Activated T-helper 1 cell treated with anti-CD3 and anti-CD28 coated beads, Interleukin-12 subunit alpha, Interleukin-12 subunit beta, Interleukin-2, Interleukin-4 antibody, amounts not matched to agents 30 ng/mL and 10 ng/mL and 1 ng/mL, durations not matched to agents 14 hours and 24 hours and 36 hours (primary cell): ENCODE measurements around the gene ZNF213. TPM values are rescaled to one million over a fixed set of nuclear protein-coding genes. Genes with fewer than 3 reads are reported as not detected.

ENCODE experiments used
- DNase-seq: peaks from one replicate; pipeline ENCODE4 v3.0.0; 2021; ENCODE audit warnings: low spot score
- H3K27ac Mint-ChIP-seq: one replicate; pipeline ENCODE4 v1.8.0; 2021; ENCODE audit warnings: mild to moderate bottlenecking, mixed read lengths
- H3K27me3 Mint-ChIP-seq: one replicate; pipeline ENCODE4 v1.8.0; 2022; ENCODE audit warnings: mild to moderate bottlenecking, moderate library complexity, mixed read lengths; ENCODE audit not compliant: insufficient read depth
- H3K36me3 Mint-ChIP-seq: one replicate; pipeline ENCODE4 v1.8.0; 2021; ENCODE audit warnings: low read depth, mixed read lengths
- H3K4me1 Mint-ChIP-seq: one replicate; pipeline ENCODE4 v1.8.0; 2021; ENCODE audit warnings: low read depth, mixed read lengths
- H3K4me3 Mint-ChIP-seq: one replicate; pipeline ENCODE4 v1.8.0; 2021; ENCODE audit warnings: mild to moderate bottlenecking, moderate library complexity, mixed read lengths
- H3K9me3 Mint-ChIP-seq: one replicate; pipeline ENCODE4 v1.8.0; 2021; ENCODE audit warnings: mixed read lengths
- intact Hi-C: fragments of 100-400 bp; cut with micrococcal nuclease; formaldehyde crosslinking; loops from one replicate; pipeline ENCODE4 v1.15.1; 2024
- total RNA-seq: library from RNA; stranded (reverse); gene quantifications from 2 replicates; pipeline ENCODE4 v1.2.3, GENCODE V29; 2022

ZNF213 gene
- total RNA-seq, 1 donor from 2014 or later: 9.6 TPM

DNA sequence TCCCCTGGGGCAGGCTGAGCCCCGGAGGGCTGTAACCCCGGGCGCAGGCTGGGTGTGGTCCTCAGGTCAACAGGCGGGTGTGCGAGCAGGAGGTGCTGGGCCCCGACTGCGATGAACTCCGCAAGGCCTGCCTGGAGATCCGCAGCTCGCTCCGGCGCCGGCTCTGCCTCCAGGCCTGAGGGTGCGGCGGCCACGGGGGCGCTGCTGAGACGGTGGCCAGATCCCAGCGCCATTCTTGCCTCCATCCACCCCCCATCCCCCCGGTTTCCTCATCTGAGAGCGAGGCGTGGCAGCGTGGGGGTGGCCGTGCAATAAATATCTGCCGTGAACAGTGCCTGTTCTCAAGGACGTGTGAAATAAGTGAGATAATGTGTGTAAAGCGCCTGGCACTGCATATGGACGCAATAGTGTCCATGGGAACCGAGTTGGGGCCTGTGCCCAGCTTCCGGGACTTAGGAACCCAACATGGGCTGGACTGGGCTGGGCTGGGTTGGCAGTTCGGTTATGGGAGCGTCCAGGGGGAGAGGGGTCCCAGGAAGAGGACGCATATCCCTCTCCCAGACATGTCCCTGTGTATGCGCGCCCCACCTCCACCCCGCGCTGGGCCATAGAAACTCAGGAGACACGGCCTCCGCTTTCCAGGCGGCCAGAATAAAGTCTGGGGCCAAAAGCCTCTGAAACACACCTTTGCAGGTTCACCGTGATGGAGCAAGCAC is 15.0 kb downstream of the ZNF213 start:
- Mint-ChIP-seq H3K9me3 (peaks cover 3% of the 10 kb centered on the region), H3K4me3 (peak overlapping the region; percentile 84), H3K36me3 (no peaks in the 10 kb centered on the region), H3K4me1 (peaks cover 25% of the 10 kb centered on the region), H3K27ac (peak overlapping the region; percentile 81), H3K27me3 (peaks cover 10% of the 10 kb centered on the region)
- peak; percentile 31 for DNase-seq
- intact Hi-C loops: loop anchor here (1.0 kb wide), 4 partner anchors 9 to 308 kb away; no protein-coding TSS in a partner anchor

DNA sequence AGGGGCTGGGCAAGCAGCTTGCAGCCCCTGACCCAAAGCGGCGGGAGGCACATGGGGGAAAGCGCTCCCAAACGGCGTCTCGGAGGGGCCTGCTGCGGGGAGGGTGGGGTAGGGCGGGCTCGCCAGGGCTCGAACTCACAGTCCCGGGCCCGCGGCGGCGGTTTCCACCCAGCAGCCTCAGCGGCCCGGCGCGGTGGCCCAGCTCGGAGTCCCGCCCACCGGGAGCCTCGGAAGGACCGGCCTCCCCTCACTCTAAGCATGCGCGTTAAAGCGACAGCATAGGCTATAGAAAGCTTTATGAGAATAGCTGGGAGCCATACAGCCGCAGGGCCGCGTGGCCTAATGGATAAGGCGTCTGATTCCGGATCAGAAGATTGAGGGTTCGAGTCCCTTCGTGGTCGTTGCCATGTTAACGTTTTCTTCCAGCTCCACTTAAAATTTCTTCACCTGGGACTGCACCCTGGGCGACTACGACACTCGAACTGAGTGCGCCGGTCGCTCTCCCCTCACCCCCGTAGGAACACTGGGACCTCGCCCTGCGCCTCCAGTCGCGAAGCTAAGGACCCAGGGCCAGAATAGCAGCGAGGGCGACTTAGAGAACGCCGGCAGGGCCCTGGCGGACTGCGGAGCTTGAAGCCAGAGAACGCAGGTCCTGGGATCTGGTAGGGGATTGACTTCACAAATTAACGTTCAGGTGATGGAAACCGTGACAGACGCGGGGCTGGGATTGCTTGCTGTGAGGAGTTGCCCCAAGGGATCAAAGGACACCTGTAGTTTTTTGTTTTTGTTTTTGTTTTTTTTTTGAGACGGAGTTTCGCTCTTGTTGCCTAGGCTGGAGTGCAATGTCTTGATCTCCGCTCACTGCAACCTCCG is 15.8 kb downstream of the ZNF213 start:
- peak overlapping the region; percentile 93 for H3K27ac Mint-ChIP-seq
- H3K9me3 Mint-ChIP-seq: peaks cover 3% of the 10 kb centered on the region
- DNase-seq: peak; percentile 98
- H3K36me3 Mint-ChIP-seq: no peaks in the 10 kb centered on the region
- peaks cover 33% of the 10 kb centered on the region for H3K4me1 Mint-ChIP-seq
- H3K27me3 Mint-ChIP-seq: peaks cover 10% of the 10 kb centered on the region
- peak overlapping the region; percentile 85 for H3K4me3 Mint-ChIP-seq
- intact Hi-C loops: loop anchor here (1.0 kb wide), 4 partner anchors 8 to 307 kb away; no protein-coding TSS in a partner anchor

DNA sequence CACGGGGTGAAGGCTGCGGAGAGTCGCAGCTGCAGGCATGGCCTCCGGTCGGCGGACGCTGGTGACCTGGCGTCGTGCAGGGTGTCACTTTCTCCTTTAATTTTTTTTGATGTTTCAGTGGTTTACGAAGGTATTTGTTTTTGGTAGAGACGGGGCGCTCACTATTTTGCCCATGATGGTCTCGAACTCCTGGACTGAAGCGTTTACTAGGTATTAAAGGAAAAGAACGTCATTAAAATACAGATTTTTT is 17.1 kb downstream of the ZNF213 start:
- no peak for DNase-seq
- H3K4me3 Mint-ChIP-seq: peak overlapping the region; percentile 82
- intact Hi-C loops: loop anchor here (1.0 to 2.0 kb wide), 2 partner anchors 31 to 131 kb away; partner anchors contain the start of gene ZNF263
- H3K9me3 Mint-ChIP-seq: peaks cover 3% of the 10 kb centered on the region
- peaks cover 34% of the 10 kb centered on the region for H3K4me1 Mint-ChIP-seq
- no peaks in the 10 kb centered on the region for H3K36me3 Mint-ChIP-seq
- H3K27ac Mint-ChIP-seq: peak overlapping the region; percentile 93
- peaks cover 6% of the 10 kb centered on the region for H3K27me3 Mint-ChIP-seq

DNA sequence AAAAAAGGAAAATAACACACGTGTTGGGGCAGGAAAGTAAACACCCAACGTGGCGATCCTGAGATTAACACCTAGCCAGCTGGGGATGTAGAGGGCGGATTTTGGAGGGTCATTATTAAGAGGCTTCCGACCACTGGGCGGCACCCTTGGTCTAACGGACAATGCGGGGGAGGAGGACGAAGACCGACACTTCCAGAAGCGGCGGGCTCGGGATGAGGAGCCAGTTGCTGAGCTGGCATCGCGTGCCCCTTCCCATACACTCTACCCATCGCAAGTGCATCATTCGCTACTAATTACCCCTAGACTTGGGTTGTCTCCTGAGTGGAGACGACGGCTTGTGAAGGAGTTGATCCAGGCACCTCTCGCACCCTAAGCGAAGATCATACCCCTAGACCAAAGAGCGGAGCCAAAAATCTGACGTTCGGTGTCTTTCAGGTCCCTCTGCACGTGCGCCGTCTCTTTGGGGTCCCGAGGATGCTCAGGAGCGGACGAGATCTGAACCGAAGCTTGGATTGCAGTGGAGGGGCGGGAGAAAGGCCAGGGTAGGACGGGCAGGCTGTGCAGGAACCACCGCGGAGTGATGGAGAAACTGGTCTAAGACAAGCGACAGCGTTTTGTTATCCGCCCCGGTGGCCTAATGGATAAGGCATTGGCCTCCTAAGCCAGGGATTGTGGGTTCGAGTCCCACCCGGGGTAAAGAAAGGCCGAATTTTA is 17.6 kb downstream of the ZNF213 start:
- Mint-ChIP-seq H3K27ac (peak overlapping the region; percentile 93), H3K4me3 (peak overlapping the region; percentile 82), H3K27me3 (peaks cover 8% of the 10 kb centered on the region), H3K9me3 (peaks cover 3% of the 10 kb centered on the region), H3K4me1 (peaks cover 39% of the 10 kb centered on the region), H3K36me3 (no peaks in the 10 kb centered on the region)
- peak; percentile 77 for DNase-seq
- intact Hi-C loops: loop anchor here (1.0 to 2.0 kb wide), 2 partner anchors 30 to 131 kb away; partner anchors contain the start of gene ZNF263

DNA sequence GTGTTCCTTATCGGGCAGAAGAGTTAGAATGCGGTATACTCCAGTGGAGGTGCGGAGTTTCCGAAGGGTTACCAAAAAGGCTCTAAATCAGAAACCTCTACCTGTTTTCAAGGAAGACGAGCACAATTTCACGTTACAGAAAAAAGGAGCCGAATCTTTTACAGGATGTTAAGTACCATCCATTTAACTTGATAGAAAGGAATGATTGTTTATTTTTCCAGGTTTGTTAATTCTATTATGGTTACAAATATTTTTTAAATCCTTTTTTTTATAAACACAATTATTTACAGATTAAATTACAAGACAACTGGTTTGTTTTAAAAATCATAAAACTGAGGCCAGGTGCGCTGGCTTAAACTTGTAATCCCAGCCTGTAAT is 18.2 kb downstream of the ZNF213 start:
- no peak for DNase-seq
- peak overlapping the region; percentile 82 for H3K4me3 Mint-ChIP-seq
- H3K27ac Mint-ChIP-seq: peak overlapping the region; percentile 93
- peaks cover 14% of the 10 kb centered on the region for H3K27me3 Mint-ChIP-seq
- no peaks in the 10 kb centered on the region for H3K36me3 Mint-ChIP-seq
- intact Hi-C loops: loop anchor here (1.0 to 2.0 kb wide), 2 partner anchors 30 to 130 kb away; partner anchors contain the start of gene ZNF263
- peaks cover 3% of the 10 kb centered on the region for H3K9me3 Mint-ChIP-seq
- peaks cover 44% of the 10 kb centered on the region for H3K4me1 Mint-ChIP-seq

DNA sequence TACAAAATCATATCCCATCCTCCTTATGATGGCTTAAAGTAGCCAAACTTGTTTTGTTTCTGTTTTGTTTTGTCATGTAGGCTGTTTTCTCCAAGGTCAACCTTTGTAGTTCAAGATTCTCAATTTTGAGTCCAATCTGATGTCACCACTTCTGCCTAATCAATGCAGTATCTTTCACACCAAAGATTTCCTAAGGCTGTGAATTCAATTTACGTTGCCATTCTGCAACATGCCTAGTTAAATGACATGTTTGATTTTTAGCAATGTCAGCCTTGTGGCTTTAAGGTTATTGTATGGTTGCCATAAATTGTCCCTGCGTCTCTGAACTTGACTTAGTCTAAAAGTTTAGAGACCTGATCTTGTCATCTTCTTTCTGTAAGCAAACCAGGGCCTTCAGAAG is 20.4 kb downstream of the ZNF213 start:
- Mint-ChIP-seq H3K27ac (no peak overlapping the region), H3K27me3 (peaks cover 18% of the 10 kb centered on the region), H3K4me1 (peaks cover 57% of the 10 kb centered on the region), H3K4me3 (no peak overlapping the region), H3K36me3 (no peaks in the 10 kb centered on the region), H3K9me3 (peaks cover 3% of the 10 kb centered on the region)
- DNase-seq: no peak
- intact Hi-C loops: no loop called here

DNA sequence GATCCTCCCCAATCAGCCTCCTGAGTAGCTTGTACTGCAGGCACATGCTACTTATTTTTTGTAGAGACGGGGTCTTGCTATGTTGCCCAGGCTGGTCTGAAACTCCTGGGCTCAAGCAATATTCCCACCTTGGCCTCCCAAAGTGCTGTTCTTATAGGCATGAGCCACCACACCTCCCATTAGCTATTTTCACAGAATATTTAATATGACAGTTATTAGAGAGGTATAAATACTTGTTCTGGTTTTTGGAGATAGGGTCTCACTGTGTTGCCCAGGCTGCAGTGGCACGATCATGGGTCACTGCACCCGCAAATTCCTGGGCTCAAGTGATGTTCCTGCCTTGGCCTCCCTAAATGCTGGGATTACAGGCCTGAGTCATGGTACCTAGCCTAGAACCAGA is 21.1 kb downstream of the ZNF213 start:
- peaks cover 18% of the 10 kb centered on the region for H3K27me3 Mint-ChIP-seq
- H3K4me3 Mint-ChIP-seq: no peak overlapping the region
- H3K4me1 Mint-ChIP-seq: peaks cover 51% of the 10 kb centered on the region
- H3K9me3 Mint-ChIP-seq: peaks cover 3% of the 10 kb centered on the region
- intact Hi-C loops: no loop called here
- no peaks in the 10 kb centered on the region for H3K36me3 Mint-ChIP-seq
- no peak for DNase-seq
- no peak overlapping the region for H3K27ac Mint-ChIP-seq

DNA sequence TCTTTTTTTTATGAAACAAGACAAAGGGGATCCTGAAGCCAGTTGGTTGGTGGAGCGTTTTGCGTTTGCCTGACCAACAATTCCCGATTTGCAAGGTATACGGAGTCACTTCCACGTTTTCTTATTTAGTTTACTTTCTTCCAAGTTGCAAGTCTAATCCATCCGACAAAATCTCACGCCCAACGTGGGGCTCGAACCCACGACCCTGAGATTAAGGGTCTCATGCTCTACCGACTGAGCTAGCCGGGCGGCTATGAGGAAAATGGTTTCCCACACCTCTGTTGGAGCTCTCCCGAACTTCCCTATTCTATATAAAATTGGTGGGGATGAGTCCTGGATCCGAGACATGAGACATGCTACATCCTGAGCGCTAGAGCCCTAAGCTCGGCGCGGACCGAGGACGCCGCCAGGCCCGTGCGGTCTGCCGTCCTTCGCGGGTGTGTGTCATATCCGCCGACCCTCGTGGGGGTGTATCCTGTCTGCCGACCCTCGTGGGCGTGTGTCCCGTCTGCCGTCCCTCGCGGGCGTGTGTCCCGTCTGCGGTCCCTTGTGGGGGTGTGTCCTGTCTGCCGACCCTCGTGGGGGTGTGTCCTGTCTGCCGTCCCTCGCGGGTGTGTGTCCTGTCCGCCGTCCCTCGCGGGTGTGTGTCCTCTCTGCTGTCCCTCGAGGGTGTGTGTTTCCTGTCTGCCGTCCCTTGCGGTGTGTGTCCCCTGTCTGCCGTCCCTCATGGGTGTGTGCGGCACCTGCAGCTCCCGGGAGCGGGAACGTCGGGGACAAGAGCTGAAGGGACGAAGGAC is 22.6 kb downstream of the ZNF213 start:
- DNase-seq: peak; percentile 36
- no peaks in the 10 kb centered on the region for H3K36me3 Mint-ChIP-seq
- peak overlapping the region; percentile 82 for H3K27ac Mint-ChIP-seq
- intact Hi-C loops: loop anchor here (1.0 to 2.0 kb wide), 3 partner anchors 7 to 57 kb away; no protein-coding TSS in a partner anchor
- peaks cover 19% of the 10 kb centered on the region for H3K27me3 Mint-ChIP-seq
- H3K4me1 Mint-ChIP-seq: peaks cover 43% of the 10 kb centered on the region
- H3K4me3 Mint-ChIP-seq: peak overlapping the region; percentile 81
- H3K9me3 Mint-ChIP-seq: peaks cover 3% of the 10 kb centered on the region

DNA sequence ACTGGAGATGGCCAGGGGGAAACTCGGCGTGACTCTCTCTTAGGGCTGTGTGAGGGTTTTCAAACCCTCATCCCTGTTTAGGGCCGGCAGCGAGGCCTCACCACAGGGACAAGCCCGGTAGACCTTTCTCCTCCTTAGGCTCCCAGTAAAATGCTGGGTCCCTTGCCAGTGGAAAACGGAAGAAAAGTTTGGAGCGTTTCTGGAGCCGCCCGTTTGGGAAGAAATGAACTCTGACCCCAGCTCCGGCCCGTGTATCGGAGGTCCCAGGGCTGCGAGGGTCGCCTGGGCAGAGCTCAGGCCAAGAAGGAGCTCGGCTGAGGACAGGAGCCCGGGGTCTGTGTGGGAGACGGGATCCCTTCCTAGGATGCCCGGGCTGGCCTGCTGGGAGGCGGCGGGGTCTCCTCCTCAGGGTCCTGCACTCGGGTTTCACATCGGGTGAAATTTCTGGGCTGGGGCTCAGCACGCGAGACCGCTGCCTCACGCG is 23.2 kb downstream of the ZNF213 start:
- peak overlapping the region; percentile 82 for H3K27ac Mint-ChIP-seq
- no peaks in the 10 kb centered on the region for H3K36me3 Mint-ChIP-seq
- peak overlapping the region; percentile 81 for H3K4me3 Mint-ChIP-seq
- peaks cover 3% of the 10 kb centered on the region for H3K9me3 Mint-ChIP-seq
- no peak for DNase-seq
- intact Hi-C loops: loop anchor here (1.0 to 2.0 kb wide), 3 partner anchors 8 to 57 kb away; no protein-coding TSS in a partner anchor
- H3K27me3 Mint-ChIP-seq: peaks cover 15% of the 10 kb centered on the region
- H3K4me1 Mint-ChIP-seq: peaks cover 37% of the 10 kb centered on the region

DNA sequence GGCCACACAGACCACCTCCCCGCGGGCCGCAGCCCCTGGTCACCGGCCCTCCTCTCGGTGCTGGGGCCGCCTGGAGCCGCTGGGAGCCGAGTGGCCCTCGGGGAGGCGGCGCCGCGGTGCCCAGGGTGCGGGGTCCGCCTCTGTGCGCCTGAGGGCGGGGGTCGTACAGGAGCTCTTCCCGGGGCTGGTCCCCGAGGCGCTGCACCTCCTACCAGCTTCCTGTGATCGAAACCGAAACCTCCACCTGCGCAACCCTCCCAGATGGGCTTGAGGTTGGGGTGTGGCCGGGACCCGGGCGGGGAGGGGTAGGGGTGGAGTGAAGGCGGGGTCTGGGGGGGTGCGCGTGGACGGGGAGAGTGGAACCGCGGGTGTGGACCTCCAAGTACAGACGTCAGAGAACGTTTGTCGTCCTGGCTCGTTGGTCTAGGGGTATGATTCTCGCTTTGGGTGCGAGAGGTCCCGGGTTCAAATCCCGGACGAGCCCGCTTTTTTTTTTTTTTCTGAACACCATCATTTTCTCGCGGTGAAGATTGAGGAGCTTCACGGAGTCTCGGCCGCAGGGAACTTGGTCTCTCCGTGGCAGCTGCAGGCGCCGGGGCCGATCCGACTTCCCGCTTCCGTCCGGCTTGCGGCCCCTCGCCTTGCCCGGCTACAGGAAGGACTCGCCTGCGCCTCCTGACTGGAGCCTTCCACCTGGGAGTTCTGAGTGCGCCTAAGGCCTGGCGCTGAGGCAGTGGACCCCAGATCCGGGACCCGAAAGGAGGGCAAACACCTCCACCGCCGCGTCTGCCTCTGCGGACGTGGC is 23.9 kb downstream of the ZNF213 start:
- intact Hi-C loops: loop anchor here (1.0 to 2.0 kb wide), 3 partner anchors 8 to 58 kb away; no protein-coding TSS in a partner anchor
- Mint-ChIP-seq H3K27me3 (peaks cover 15% of the 10 kb centered on the region), H3K4me3 (peak overlapping the region; percentile 89), H3K9me3 (peaks cover 3% of the 10 kb centered on the region), H3K4me1 (peaks cover 41% of the 10 kb centered on the region), H3K36me3 (no peaks in the 10 kb centered on the region), H3K27ac (peak overlapping the region; percentile 94)
- DNase-seq: peak; percentile 85

DNA sequence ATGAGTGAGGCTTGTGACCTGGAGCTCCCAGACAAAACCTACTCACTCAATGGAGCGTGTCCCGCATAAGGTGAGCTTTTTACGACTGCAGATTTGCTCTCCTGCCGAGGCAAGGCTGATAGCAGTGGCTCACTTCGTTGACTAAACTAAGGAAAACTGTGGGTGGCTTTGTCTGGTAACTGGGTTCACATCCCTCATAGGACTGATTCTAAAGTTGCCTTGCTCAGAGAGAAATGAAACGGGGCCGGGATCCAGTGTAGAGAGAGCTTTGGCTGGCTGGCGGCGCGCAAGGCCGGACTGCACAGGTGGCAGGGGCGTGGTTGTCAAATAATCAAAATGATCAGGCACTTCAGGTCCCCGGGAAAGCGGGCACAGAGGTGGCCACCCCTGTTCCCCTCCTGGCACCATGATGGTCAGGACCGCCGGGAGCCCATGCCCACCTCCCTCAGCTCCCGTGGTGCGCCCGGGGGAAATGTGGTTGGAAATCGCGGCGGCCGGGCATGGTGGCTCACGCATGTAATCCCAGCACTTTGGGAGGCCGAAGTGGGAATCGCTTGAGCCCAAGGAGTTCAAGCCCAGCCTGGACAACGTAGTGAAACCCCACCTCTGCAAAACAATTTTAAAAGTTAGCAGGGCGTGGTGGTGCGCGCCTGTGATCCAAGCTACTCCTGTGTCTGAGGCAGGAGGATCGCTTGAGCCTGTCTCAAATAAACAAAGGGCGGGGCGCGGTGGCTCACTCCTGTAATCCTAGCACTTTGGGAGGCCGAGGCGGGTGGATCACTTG is 26.6 kb downstream of the ZNF213 start:
- H3K4me3 Mint-ChIP-seq: peak overlapping the region; percentile 51
- intact Hi-C loops: no loop called here
- H3K36me3 Mint-ChIP-seq: no peaks in the 10 kb centered on the region
- no peaks in the 10 kb centered on the region for H3K9me3 Mint-ChIP-seq
- no peak for DNase-seq
- H3K27me3 Mint-ChIP-seq: peaks cover 15% of the 10 kb centered on the region
- peaks cover 47% of the 10 kb centered on the region for H3K4me1 Mint-ChIP-seq
- no peak overlapping the region for H3K27ac Mint-ChIP-seq
